Measurements from ENCODE around the gene TSPAN13. TPM values are rescaled to one million over a fixed set of nuclear protein-coding genes. Genes with fewer than 3 reads are reported as not detected.
"Not testable (repeated sequence)": the region's sequence is repeated elsewhere in the genome, so short reads cannot be mapped to it uniquely, and the experiment has no call there.

TSPAN13 gene
- total RNA-seq, 2 experiments from 2014 or later: 0.40 to 0.48 TPM

DNA sequence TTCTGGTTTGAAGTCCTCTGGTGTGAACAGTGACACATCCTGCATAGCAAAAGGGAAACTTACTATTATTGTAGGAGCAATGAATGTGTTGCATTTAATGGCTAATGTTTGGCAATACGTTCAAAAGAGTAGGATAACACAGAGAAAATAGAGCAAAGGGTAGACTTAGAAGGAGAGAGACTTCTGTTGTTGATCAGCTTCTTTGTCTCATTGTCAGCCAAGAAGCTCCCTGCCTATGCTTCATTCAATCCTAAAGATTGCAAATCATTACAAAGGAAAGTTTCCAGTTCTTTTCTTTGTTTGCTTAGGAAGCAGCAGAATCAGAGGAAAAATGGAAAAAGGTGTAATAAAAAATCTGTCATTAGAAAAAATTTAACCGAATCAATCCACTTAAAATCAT lies 7.9 kb upstream of the TSPAN13 start:
- no peaks in the 10 kb centered on the region for H3K36me3 Mint-ChIP-seq (ENCODE audit: low read depth)
- H3K27me3 Mint-ChIP-seq: no peaks in the 10 kb centered on the region
- no peak overlapping the region for H3K27ac Mint-ChIP-seq
- no peaks in the 10 kb centered on the region for H3K9me3 Mint-ChIP-seq
- H3K4me3 Mint-ChIP-seq: no peak overlapping the region
- no peaks in the 10 kb centered on the region for H3K4me1 Mint-ChIP-seq
- ChIA-PET CTCF (no interaction called here), POLR2A (no interaction called here)
- no peak for DNase-seq

DNA sequence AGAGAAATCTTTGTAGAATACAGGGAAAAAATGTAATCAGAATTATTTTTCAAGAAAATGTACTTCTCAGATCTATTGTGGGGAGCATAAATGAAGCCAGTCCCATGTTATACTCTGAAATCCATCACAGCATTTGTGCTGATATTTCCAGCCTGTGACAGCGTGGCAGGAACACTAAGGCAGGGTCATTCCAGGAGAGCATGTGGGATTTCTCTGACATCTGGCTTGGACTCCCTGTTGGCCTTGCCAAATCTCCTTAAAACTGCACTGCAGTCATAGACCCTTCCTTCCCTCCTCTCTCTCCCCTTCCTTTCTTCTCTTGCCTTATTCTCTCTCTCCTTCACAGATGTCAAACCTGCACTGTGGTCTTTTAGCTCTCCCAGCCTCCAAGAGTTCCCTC lies 6.5 kb upstream of the TSPAN13 start:
- Mint-ChIP-seq H3K4me1 (no peaks in the 10 kb centered on the region), H3K36me3 (ENCODE audit: low read depth) (no peaks in the 10 kb centered on the region), H3K4me3 (no peak overlapping the region), H3K27me3 (no peaks in the 10 kb centered on the region), H3K27ac (no peak overlapping the region), H3K9me3 (no peaks in the 10 kb centered on the region)
- CTCF ChIA-PET: no interaction called here
- no peak for DNase-seq
- POLR2A ChIA-PET: no interaction called here

DNA sequence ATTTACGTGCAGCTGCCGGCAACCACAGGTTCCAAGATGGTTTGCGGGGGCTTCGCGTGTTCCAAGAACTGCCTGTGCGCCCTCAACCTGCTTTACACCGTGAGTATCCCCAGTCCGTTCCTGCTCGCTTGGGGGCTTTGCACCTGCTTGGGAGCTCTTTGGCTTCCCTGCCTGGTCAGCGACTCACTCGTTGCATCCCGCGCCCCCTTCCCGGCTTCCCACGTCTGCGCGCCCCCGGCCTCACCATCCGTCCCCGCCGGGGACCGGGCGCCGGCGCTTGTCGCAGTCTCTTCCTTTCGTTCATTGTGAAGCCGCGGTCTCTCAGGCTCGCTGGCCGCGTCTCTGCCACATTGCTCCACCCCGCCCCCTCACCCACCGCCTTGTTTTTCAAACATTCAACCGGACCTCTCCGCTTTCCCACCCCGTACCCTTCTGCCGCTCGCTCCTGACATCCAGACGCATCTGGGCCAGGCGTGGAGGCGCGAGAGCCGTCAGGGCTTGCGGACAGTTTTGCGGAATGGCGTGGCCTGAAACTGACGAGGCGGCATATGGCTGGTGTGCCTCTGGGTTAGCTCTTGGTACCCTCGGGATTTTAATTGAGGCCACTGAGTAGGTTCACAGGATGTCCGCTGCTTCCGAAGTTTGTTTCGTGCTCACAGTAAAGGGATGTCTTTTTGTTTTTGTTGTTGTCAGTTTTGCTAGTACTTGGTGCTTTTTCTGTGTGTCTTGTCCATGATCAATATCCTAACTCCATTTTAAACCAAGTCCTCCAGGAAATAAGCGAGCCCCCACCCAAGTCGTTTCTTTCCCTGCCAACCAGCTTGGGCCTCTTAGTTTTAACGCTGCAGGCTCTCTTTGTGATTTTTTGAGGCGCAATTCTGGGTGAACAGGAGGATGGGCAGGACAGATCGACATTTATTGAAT lies 639 bp downstream of the TSPAN13 start:
- H3K36me3 Mint-ChIP-seq (ENCODE audit: low read depth): no peaks in the 10 kb centered on the region
- POLR2A ChIA-PET: no interaction called here
- peaks cover 27% of the 10 kb centered on the region for H3K27me3 Mint-ChIP-seq
- peak; percentile 19 for DNase-seq
- H3K27ac Mint-ChIP-seq: no peak overlapping the region
- peak overlapping the region; percentile 72 for H3K4me3 Mint-ChIP-seq
- H3K4me1 Mint-ChIP-seq: peaks cover 11% of the 10 kb centered on the region
- CTCF ChIA-PET: interaction anchor here (0.7 to 1.5 kb wide), 3 partner anchors 47 to 190 kb away, joined by 3 read pairs; no protein-coding TSS in a partner anchor
- no peaks in the 10 kb centered on the region for H3K9me3 Mint-ChIP-seq

DNA sequence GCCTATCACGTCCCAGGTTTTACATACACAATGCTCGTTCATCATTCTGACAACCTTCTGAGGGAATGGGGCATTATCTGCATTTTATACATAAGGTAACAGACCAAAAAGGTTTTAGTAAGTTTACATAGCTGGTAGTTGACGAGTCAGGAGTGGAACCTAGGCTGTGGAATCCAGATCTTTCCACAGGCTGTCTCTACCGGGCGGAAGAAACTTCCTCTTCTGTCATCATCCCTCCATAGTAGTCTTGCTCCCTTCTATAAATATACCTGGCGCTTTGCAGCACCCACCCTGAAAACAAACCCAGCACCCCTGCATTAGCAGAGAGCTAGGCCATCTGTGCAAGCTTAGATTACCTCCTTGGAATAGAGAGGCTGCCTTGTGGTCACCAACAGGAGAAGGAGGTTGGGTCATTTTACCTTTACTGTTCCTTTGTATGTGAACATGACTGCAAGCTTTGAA lies 1.3 kb downstream of the TSPAN13 start:
- no peaks in the 10 kb centered on the region for H3K36me3 Mint-ChIP-seq (ENCODE audit: low read depth)
- H3K9me3 Mint-ChIP-seq: no peaks in the 10 kb centered on the region
- CTCF ChIA-PET: interaction anchor here (0.7 to 1.5 kb wide), 2 partner anchors 60 to 190 kb away, joined by 3 read pairs; no protein-coding TSS in a partner anchor
- H3K27me3 Mint-ChIP-seq: peaks cover 27% of the 10 kb centered on the region
- peak overlapping the region; percentile 72 for H3K4me3 Mint-ChIP-seq
- no peak for DNase-seq
- POLR2A ChIA-PET: no interaction called here
- peaks cover 11% of the 10 kb centered on the region for H3K4me1 Mint-ChIP-seq
- H3K27ac Mint-ChIP-seq: no peak overlapping the region

DNA sequence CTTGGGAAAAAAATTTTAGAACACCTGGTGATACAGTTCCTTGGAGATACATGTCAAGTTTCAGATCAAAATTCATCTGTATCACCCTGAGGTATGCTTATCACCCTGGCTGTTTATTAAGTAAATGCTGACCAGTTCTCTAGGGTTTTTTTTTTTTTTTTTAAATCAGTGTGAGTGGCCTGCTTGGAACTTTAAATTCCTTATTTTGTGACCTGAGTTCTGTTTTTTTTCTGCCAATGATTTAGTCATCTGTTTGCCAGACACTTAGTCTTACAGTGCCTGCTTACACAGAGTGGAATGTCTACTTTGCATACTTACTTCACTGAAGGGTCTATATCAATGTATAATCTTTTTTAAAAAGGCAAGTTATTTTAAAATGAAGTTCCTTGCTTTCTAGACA lies 1.8 kb downstream of the TSPAN13 start:
- Mint-ChIP-seq H3K4me1 (peaks cover 11% of the 10 kb centered on the region), H3K4me3 (no peak overlapping the region), H3K27ac (no peak overlapping the region), H3K36me3 (ENCODE audit: low read depth) (no peaks in the 10 kb centered on the region), H3K27me3 (peaks cover 30% of the 10 kb centered on the region), H3K9me3 (no peaks in the 10 kb centered on the region)
- DNase-seq: no peak
- ChIA-PET POLR2A (no interaction called here), CTCF (no interaction called here)

DNA sequence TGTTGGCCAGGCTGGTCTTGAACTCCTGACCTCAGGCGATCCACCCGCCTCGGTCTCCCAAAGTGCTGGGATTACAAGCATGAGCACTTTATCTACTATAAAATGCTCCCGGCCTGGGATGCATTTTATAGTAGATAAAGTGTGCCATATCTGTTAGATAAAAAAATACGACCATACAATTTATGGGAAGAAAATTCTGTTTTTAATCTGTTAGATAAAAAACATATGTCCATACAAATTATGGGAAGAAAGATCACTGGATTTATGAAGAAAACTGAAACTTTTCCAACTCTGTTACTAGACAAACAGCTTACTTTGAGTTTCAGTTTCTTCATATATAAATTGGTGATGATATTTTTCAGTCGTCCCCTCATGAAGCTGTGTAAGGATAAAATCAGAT lies 4.5 kb downstream of the TSPAN13 start:
- POLR2A ChIA-PET: no interaction called here
- CTCF ChIA-PET: no interaction called here
- H3K4me3 Mint-ChIP-seq: no peak overlapping the region
- H3K4me1 Mint-ChIP-seq: peaks cover 10% of the 10 kb centered on the region
- no peak for DNase-seq
- H3K36me3 Mint-ChIP-seq (ENCODE audit: low read depth): no peaks in the 10 kb centered on the region
- peaks cover 31% of the 10 kb centered on the region for H3K27me3 Mint-ChIP-seq
- H3K9me3 Mint-ChIP-seq: no peaks in the 10 kb centered on the region
- no peak overlapping the region for H3K27ac Mint-ChIP-seq

DNA sequence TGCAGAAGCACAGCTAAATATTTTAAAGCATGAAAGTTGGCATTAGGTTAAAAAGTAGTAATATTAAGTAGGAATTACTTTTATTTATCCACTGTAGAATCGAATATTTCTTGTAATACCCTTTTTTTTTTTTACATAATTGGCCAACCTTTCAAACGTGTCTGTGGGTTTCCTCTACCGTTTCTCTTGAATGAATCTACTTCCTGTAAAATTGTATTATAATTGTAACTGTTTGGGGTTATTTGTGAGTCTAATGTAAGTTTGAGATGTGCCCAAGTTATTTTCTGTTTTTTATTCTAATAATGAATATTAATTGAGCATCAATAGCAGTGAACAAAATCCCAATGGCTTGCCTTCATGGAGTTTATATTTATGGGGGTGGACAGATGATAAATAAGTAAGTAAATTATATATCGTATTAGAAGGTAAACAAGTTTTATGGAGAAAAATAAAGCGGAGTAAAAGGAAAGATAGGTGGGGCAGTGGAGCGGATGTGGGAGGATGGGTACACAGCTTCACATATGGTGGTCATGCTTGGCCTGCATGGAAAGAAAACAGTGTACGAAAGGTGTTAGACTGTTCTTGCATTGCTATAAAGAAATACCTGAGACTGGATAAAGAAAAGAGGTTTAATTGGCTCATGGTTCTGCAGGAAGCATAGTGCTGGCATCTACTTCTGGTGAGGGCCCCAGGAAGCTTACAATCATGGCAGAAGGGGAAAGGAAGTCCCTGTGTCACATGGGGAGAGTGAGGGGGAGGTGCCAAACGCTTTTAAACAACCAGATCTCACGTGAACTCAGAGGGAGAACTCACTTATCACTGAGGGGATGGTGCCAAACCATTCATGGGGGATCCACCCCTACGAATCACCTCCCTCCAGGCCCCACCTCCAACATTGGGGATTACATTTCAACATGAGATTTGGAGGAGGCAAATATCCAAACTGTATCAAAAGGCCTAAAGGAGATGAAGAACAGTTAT lies 5.4 kb downstream of the TSPAN13 start:
- no peak for DNase-seq
- Mint-ChIP-seq H3K27me3 (peaks cover 28% of the 10 kb centered on the region), H3K4me3 (no peak overlapping the region), H3K4me1 (peaks cover 8% of the 10 kb centered on the region), H3K27ac (no peak overlapping the region), H3K36me3 (ENCODE audit: low read depth) (no peaks in the 10 kb centered on the region), H3K9me3 (no peaks in the 10 kb centered on the region)
- POLR2A ChIA-PET: no interaction called here
- CTCF ChIA-PET: no interaction called here

DNA sequence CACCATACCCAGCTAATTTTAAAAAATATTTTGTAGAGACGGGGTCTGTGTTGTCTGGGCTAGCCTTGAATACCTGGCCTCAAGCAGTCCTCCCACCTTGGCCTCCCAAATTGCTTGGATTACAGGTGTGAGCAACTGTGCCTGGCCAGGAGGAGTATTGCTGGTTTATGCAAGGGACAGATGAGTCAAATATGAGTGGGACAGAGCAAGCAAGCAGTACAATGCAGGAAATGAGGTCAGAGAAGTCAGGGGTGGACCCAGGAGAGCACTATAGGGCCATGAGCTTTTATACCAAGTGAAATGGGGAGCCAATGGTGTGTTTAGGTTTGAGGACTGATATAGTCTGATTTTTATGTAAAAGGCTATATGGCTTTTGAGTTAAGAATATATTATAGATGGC lies 6.3 kb downstream of the TSPAN13 start:
- Mint-ChIP-seq H3K27me3 (peaks cover 20% of the 10 kb centered on the region), H3K36me3 (ENCODE audit: low read depth) (no peaks in the 10 kb centered on the region), H3K4me1 (no peaks in the 10 kb centered on the region), H3K27ac (no peak overlapping the region), H3K9me3 (no peaks in the 10 kb centered on the region), H3K4me3 (no peak overlapping the region)
- CTCF ChIA-PET: no interaction called here
- POLR2A ChIA-PET: no interaction called here
- DNase-seq: no peak

DNA sequence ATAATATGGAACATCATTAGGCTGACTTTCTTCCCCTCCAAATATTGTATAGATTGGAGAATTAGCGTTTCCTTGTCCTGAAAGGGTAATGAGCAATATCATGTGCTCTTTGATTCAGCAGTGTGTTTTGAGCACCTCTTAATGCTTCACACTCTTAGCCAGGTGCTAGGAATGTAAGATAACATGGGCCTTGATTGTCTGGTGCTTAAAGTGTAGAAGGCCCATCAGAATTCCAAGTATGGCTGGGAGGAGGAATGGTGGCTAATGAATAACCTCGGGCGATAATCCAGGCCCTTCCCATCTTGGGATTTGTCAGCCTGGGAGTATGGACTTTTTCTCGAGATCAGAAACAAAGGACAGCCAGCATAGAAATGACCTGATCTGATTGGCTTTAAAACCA lies 8.6 kb downstream of the TSPAN13 start:
- no peaks in the 10 kb centered on the region for H3K9me3 Mint-ChIP-seq
- H3K27me3 Mint-ChIP-seq: peaks cover 5% of the 10 kb centered on the region
- ChIA-PET CTCF (no interaction called here), POLR2A (no interaction called here)
- no peak overlapping the region for H3K27ac Mint-ChIP-seq
- no peaks in the 10 kb centered on the region for H3K4me1 Mint-ChIP-seq
- no peak overlapping the region for H3K4me3 Mint-ChIP-seq
- DNase-seq: no peak
- no peaks in the 10 kb centered on the region for H3K36me3 Mint-ChIP-seq (ENCODE audit: low read depth)

DNA sequence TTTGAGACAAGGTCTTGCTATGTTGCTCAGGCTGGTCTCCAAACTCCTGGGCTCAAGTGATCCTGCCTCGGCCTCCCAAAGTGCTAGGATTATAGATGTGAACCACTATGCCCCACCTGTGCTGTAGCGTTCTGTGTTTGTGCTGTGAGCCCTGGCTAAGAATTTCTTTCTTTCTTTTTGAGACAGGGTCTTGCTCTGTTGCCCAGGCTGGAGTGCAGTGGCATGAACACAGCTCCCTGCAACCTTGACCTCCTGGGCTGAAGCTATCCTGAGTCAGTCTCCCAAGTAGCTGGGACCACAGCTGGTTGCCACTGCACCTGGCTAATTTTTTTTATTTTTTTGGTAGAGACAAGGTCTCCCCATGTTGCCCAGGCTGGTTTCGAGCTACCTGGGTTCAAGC lies 11.4 kb downstream of the TSPAN13 start:
- Mint-ChIP-seq H3K4me1 (no peaks in the 10 kb centered on the region), H3K27me3 (peaks cover 9% of the 10 kb centered on the region), H3K36me3 (ENCODE audit: low read depth) (no peaks in the 10 kb centered on the region), H3K27ac (no peak overlapping the region), H3K9me3 (no peaks in the 10 kb centered on the region), H3K4me3 (no peak overlapping the region)
- CTCF ChIA-PET: no interaction called here
- POLR2A ChIA-PET: no interaction called here
- DNase-seq: no peak

DNA sequence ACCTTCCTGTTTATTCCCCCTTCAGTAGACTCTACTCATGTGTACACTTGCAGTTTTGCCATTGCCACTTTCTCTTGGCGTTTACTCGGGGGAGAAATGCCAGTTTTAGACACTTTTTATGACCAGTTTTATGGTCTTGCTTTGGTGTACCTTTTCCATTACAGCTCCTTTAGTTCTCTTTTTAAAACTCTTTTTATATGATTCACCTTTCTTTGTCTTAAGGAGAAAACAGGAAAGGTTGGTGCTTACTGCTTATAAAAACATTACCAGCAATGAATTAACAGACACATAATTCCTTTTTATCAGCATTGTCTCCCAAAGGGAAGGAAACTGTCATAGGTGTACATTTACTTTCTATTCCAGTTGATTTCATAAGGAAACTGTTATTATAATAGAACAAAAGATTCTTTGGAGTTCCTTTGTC lies 11.9 kb downstream of the TSPAN13 start:
- no peak overlapping the region for H3K27ac Mint-ChIP-seq

DNA sequence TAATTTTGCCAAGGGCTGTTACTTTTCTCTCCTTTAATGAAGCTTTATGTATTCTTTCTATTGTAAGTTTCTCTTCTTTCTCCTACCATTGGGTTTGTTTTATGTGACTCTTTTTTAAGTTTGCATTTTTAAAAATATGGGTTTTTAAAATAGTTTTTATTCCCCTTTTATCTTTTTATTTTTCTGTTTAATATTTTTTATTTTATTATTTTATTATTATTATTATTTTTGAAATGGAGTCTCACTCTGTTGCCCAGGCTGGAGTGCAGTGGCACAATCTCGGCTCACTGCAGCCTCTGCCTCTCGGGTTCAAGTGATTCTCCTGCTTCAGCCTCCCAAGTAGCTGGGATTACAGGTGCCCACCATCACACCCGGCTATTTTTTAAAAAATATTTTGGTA lies 16.4 kb downstream of the TSPAN13 start:
- H3K9me3 Mint-ChIP-seq; H3K27me3 Mint-ChIP-seq; H3K4me3 Mint-ChIP-seq; DNase-seq; H3K36me3 Mint-ChIP-seq (ENCODE audit: low read depth); H3K4me1 Mint-ChIP-seq; POLR2A ChIA-PET; H3K27ac Mint-ChIP-seq: not testable (repeated sequence)
- CTCF ChIA-PET: interaction anchor here (0.8 kb wide), 1 partner anchor 148 kb away, joined by 3 read pairs; no protein-coding TSS in a partner anchor

More for the DNA sequence above, 11.9 kb downstream of the TSPAN13 start:
- ChIA-PET CTCF (no interaction called here), POLR2A (no interaction called here)
- peaks cover 6% of the 10 kb centered on the region for H3K27me3 Mint-ChIP-seq
- no peaks in the 10 kb centered on the region for H3K9me3 Mint-ChIP-seq
- no peaks in the 10 kb centered on the region for H3K4me1 Mint-ChIP-seq
- H3K36me3 Mint-ChIP-seq (ENCODE audit: low read depth): no peaks in the 10 kb centered on the region
- H3K4me3 Mint-ChIP-seq: no peak overlapping the region
- no peak for DNase-seq

DNA sequence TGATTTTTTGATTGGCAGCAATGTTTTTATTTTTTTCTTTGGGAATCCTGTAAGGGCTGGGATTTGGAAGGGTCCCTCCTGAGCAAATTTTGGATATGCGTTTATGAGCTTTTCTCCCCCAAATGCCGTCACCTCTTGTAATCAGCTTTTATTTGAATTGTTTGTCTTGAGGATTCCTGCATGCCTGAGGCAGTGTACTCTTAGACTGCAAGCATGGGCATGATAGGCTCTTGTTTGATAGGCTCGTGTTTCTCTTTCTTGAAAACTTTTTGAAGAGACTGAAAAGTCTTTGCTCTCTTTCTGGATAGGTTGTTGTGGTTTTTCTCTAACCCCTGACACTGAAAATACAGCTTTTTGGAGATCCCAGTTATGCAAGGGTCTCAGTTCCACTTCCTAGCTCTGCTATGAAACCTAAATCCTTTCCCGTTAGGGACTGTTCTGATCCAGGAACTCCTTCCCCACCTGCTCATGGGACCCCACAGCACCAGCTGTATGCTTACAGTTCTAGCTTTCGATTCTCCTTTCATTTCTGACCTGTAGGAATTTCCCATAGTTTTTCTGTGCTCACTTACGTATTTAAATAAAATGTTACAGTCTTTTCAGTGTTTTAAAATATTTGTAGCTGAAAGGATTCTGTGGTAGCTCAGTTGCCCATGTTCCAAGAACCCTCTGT lies 17.2 kb downstream of the TSPAN13 start:
- CTCF ChIA-PET: interaction anchor here (0.6 to 1.1 kb wide), 3 partner anchors 32 to 147 kb away, joined by 3 read pairs; no protein-coding TSS in a partner anchor
- POLR2A ChIA-PET: no interaction called here

More for the DNA sequence above, 17.2 kb downstream of the TSPAN13 start:
- Mint-ChIP-seq H3K27me3 (peaks cover 6% of the 10 kb centered on the region), H3K36me3 (ENCODE audit: low read depth) (no peaks in the 10 kb centered on the region), H3K4me3 (no peak overlapping the region), H3K27ac (no peak overlapping the region), H3K9me3 (no peaks in the 10 kb centered on the region), H3K4me1 (no peaks in the 10 kb centered on the region)
- no peak for DNase-seq

Data from activated CD4-positive, alpha-beta memory T cell treated with anti-CD3 and anti-CD28 coated beads, Interleukin-2, amount 10 ng/mL, durations not matched to agents 7 days and 5 days (primary cell).